Endothelial cell of umbilical vein (primary cell): ENCODE data around the gene UBA52. TPM values are rescaled to one million over a fixed set of nuclear protein-coding genes. Genes with fewer than 3 reads are reported as not detected.

Source experiments
- BruUV-seq: library from RNA; stranded (reverse); fragments of 400-500 nt; replicated peaks from 2 replicates; lab custom pipeline; 2021; lab: Mats Ljungman, UMichigan
- CTCF ChIA-PET: fragments of 300-600, 350-600 bp; sonication (Branson Sonifier 250); formaldehyde crosslinking; loops from one replicate; lab custom pipeline; 2021; ENCODE audit warnings: antibody characterized with exemption, inconsistent platforms; lab: Charles Lee
- POLR2A ChIA-PET: fragments of 300-600, 350-600 bp; sonication (Branson Sonifier 250); formaldehyde crosslinking; loops from one replicate; lab custom pipeline; 2021; ENCODE audit warnings: antibody characterized with exemption, inconsistent platforms; lab: Charles Lee
- DNase-seq: peaks from one replicate; pipeline ENCODE4 v3.0.0-alpha.2; 2011; ENCODE audit warnings: low read depth, low spot score
- FAIRE-seq: peaks from 2 replicates; lab custom pipeline; 2011; peaks lifted over from hg19 to GRCh38; lab: Jason Lieb, UNC
- H2AFZ ChIP-seq: 2 replicates; pipeline ENCODE4 v1.6.0; 2012; ENCODE audit warnings: low read depth, low read length, control low read depth, inconsistent platforms
- H3K27ac ChIP-seq: 2 replicates; pipeline ENCODE4 v1.5.1; 2011; ENCODE audit warnings: low read depth, mild to moderate bottlenecking, control low read depth, low read length, moderate library complexity; ENCODE audit not compliant: insufficient read depth
- H3K27me3 ChIP-seq, 2 experiments: 2 replicates each; pipeline versions ENCODE4 v1.6.0 to v1.6.1; 2011; ENCODE audit warnings: low read length in 2 of 2, mixed read lengths in 1 of 2; ENCODE audit not compliant: control insufficient read depth in 2 of 2, insufficient read depth in 2 of 2
- H3K36me3 ChIP-seq, 2 experiments: 2 replicates in 1 of 2; 3 replicates in 1 of 2; pipeline ENCODE4 v1.5.1; 2011; ENCODE audit warnings: low read length in 2 of 2, mild to moderate bottlenecking in 1 of 2, moderate library complexity in 1 of 2; ENCODE audit not compliant: control insufficient read depth in 2 of 2, insufficient read depth in 2 of 2; ENCODE audit errors: extremely low read depth in 1 of 2
- H3K4me1 ChIP-seq: 3 replicates; pipeline ENCODE4 v1.5.1; 2011; ENCODE audit warnings: mild to moderate bottlenecking, low read length; ENCODE audit not compliant: control insufficient read depth, insufficient read depth; ENCODE audit errors: extremely low read depth
- H3K4me2 ChIP-seq: 2 replicates; pipeline ENCODE4 v1.6.1; 2011; ENCODE audit warnings: low read length, control low read depth, mixed read lengths; ENCODE audit not compliant: insufficient read depth
- H3K4me3 ChIP-seq, 3 experiments: fragments of 200-600 bp in 1 of 3; sonication (generic), shearing (Covaris generic) in 1 of 3; replicated peaks in 1 of 3; 2 replicates each; pipeline ENCODE4 v1.5.1; 2011 to 2016; ENCODE audit warnings: control low read depth in 3 of 3, low read length in 3 of 3, mild to moderate bottlenecking in 2 of 3, inconsistent platforms in 1 of 3, low read depth in 1 of 3, moderate library complexity in 1 of 3; ENCODE audit not compliant: insufficient read depth in 1 of 3
- H3K79me2 ChIP-seq: 2 replicates; pipeline ENCODE4 v1.6.0; 2012; ENCODE audit warnings: low read length, inconsistent platforms; ENCODE audit not compliant: control insufficient read depth, insufficient read depth
- H3K9ac ChIP-seq: replicated peaks from 2 replicates; pipeline ENCODE3; 2011; ENCODE audit warnings: low read length, control low read depth; ENCODE audit not compliant: insufficient read depth; ENCODE audit errors: extremely low read depth
- H3K9me1 ChIP-seq: replicated peaks from 3 replicates; pipeline ENCODE4 v1.6.0; 2011; ENCODE audit warnings: mild to moderate bottlenecking, low read length; ENCODE audit not compliant: control insufficient read depth, insufficient read depth; ENCODE audit errors: extremely low read depth
- H3K9me3 ChIP-seq: replicated peaks from 2 replicates; pipeline ENCODE4 v1.5.1; 2012; ENCODE audit warnings: low read length, inconsistent platforms; ENCODE audit not compliant: control insufficient read depth, insufficient read depth
- H4K20me1 ChIP-seq: replicated peaks from 2 replicates; pipeline ENCODE3; 2011; ENCODE audit warnings: mild to moderate bottlenecking, low read length; ENCODE audit not compliant: control insufficient read depth, insufficient read depth; ENCODE audit errors: extremely low read depth
- EZH2 ChIP-seq: IDR thresholded peaks from 2 replicates; pipeline ENCODE4 v1.6.1; 2012; ENCODE audit warnings: borderline replicate concordance, low read depth, mild to moderate bottlenecking, moderate library complexity, low read length, inconsistent platforms; ENCODE audit not compliant: severe bottlenecking
- FOS ChIP-seq: IDR thresholded peaks from 2 replicates; pipeline ENCODE4 v1.6.1; 2011; ENCODE audit warnings: mild to moderate bottlenecking, low read length, moderate library complexity, borderline replicate concordance; ENCODE audit not compliant: insufficient read depth
- GATA2 ChIP-seq: IDR thresholded peaks from 2 replicates; pipeline ENCODE4 v1.7.0; 2011; ENCODE audit warnings: low read depth, mild to moderate bottlenecking, moderate library complexity, mixed read lengths, low read length; ENCODE audit not compliant: insufficient read length, insufficient read depth
- JUN ChIP-seq: IDR thresholded peaks from 2 replicates; pipeline ENCODE4 v1.6.1; 2011; ENCODE audit warnings: borderline replicate concordance, low read depth; ENCODE audit not compliant: insufficient read length, insufficient read depth
- MYC ChIP-seq: IDR thresholded peaks from one replicate; pipeline ENCODE4 v1.6.1; 2011; ENCODE audit warnings: mild to moderate bottlenecking, low read depth, low read length
- POLR2A ChIP-seq: IDR thresholded peaks from 2 replicates; pipeline ENCODE4 v1.6.1; 2012; ENCODE audit warnings: low read depth, mild to moderate bottlenecking, control low read depth, low read length
- POLR2AphosphoS5 ChIP-seq: IDR thresholded peaks from 2 replicates; pipeline ENCODE4 v1.6.1; 2012; ENCODE audit warnings: low read depth, mild to moderate bottlenecking, control low read depth, low read length, moderate library complexity; ENCODE audit not compliant: insufficient read depth
- dilution Hi-C: fragments of 300-500 bp; cut with MboI; formaldehyde crosslinking; loops from one replicate; pipeline ENCODE4 v1.15.0; 2019; ENCODE audit warnings: low sequenced_read_pairs; ENCODE audit not compliant: extremely low pct_ligation_motif_present
- intact Hi-C: fragments of 100-400 bp; cut with micrococcal nuclease; formaldehyde crosslinking; loops from one replicate; pipeline ENCODE4 v1.10.0; 2022
- polyA plus RNA-seq, 4 experiments: library from polyadenylated mRNA; depleted of rRNA in 3 of 4; stranded (reverse) in 3 of 4; unstranded in 1 of 4; fragments of >200 nt; gene quantifications; 2 replicates each; pipeline versions ENCODE4 v1.2.1 to v1.2.3, GENCODE V29; 2011 to 2012; ENCODE audit warnings: missing spikeins in 1 of 4
- total RNA-seq: library from RNA; stranded (reverse); gene quantifications from 2 replicates; pipeline ENCODE4 v1.2.3, GENCODE V29; 2021
- TF ChIP-seq, protein P1 (sequence below), 2 donors: IDR thresholded peaks; 1 replicate in 1 of 2; 2 replicates in 1 of 2; pipeline ENCODE4 v1.5.1; 2011; ENCODE audit warnings: low read length in 2 of 2, mild to moderate bottlenecking in 2 of 2, moderate library complexity in 2 of 2, control low read depth in 1 of 2, inconsistent platforms in 1 of 2, low read depth in 1 of 2; ENCODE audit not compliant: insufficient read depth in 1 of 2; ENCODE audit errors: extremely low read depth in 1 of 2
- TF ChIP-seq, protein P2 (sequence below): IDR thresholded peaks from 2 replicates; pipeline ENCODE4 v1.6.1; 2011; ENCODE audit not compliant: insufficient read depth, insufficient read length

Gene UBA52
- total and polyA plus RNA-seq, 2 donors (not counting 3 experiments of a cell fraction or from before 2014, with no cell fraction given): 1,221 to 3,506 TPM

DNA sequence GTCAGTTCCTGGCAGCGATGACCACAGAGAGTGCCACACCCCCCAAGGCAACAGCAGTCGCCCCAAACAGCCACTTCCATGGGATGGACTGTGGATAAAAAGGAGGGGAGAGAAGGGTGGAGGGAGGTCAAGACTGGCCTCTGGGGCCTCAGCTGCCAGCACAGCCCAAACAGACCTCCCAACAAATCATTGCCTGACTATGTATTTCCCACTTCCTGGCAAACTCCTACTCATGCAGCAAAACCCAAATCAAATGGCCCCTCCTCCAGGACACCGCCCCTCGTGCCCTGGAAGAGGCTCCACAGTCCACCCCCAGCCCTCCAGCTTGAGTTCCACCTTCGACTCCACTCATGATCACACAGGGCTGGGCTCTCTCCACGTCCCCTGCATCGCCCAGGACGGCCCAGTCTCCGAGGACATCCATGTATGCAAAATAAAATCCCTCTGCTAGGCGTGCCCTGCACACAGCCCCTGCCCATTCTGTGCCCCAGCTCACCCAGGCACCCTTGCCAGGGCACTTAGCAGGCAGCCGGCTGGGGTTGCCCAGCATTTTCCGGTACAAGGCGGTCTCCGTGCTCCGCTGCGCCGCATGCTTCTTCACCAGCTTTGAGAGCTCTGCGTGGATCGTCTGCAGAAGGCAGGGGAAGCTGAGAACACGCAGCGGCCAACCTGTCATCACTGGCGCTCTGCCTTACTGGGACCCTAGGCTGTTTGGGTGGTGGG, 39.3 kb upstream of the UBA52 start:
- H4K20me1 ChIP-seq: no peaks in the 10 kb centered on the region
- H3K9me1 ChIP-seq: no peaks in the 10 kb centered on the region
- H3K27me3 ChIP-seq: no peaks in the 10 kb centered on the region
- ChIA-PET POLR2A (no interaction called here), CTCF (interaction anchor here (1.2 kb wide), 1 partner anchor 15 kb away, joined by 3 read pairs; no protein-coding TSS in a partner anchor)
- FAIRE-seq (no peak), DNase-seq (no peak)
- H3K4me2 ChIP-seq: no peak overlapping the region
- dilution Hi-C loops (no loop called here), intact Hi-C loops (no loop called here)
- no TSS peak for BruUV-seq
- no peaks in the 10 kb centered on the region for H3K4me1 ChIP-seq
- H3K27ac ChIP-seq: no peak overlapping the region
- no peak for TF ChIP-seq POLR2A
- TF ChIP-seq POLR2AphosphoS5: no peak
- no peak for TF ChIP-seq GATA2
- TF ChIP-seq, protein P1, sequence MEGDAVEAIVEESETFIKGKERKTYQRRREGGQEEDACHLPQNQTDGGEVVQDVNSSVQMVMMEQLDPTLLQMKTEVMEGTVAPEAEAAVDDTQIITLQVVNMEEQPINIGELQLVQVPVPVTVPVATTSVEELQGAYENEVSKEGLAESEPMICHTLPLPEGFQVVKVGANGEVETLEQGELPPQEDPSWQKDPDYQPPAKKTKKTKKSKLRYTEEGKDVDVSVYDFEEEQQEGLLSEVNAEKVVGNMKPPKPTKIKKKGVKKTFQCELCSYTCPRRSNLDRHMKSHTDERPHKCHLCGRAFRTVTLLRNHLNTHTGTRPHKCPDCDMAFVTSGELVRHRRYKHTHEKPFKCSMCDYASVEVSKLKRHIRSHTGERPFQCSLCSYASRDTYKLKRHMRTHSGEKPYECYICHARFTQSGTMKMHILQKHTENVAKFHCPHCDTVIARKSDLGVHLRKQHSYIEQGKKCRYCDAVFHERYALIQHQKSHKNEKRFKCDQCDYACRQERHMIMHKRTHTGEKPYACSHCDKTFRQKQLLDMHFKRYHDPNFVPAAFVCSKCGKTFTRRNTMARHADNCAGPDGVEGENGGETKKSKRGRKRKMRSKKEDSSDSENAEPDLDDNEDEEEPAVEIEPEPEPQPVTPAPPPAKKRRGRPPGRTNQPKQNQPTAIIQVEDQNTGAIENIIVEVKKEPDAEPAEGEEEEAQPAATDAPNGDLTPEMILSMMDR (IDR thresholded peaks at IDR 0.05; ENCODE audit: extremely low read depth in 1 of 2, insufficient read depth in 1 of 2, low read depth in 1 of 2, low read length in 2 of 2): no peak
- TF ChIP-seq MYC: no peak
- TF ChIP-seq EZH2: no peak
- TF ChIP-seq, protein P2, sequence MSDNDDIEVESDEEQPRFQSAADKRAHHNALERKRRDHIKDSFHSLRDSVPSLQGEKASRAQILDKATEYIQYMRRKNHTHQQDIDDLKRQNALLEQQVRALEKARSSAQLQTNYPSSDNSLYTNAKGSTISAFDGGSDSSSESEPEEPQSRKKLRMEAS: no peak
- no peak for TF ChIP-seq FOS
- TF ChIP-seq JUN: no peak
- no peaks in the 10 kb centered on the region for H3K9me3 ChIP-seq
- H3K4me3 ChIP-seq: no peak overlapping the region
- H3K36me3 ChIP-seq: peaks cover 5 to 27% of the 10 kb centered on the region in 2 experiments
- H3K9ac ChIP-seq: no peak overlapping the region
- H2AFZ ChIP-seq: no peak overlapping the region
- H3K79me2 ChIP-seq: no peaks in the 10 kb centered on the region
